CD4-positive, alpha-beta memory T cell (primary cell): ENCODE data around the gene FIBCD1. TPM values are rescaled to one million over a fixed set of nuclear protein-coding genes. Genes with fewer than 3 reads are reported as not detected.

Experiments
- CTCF ChIA-PET: fragments of 350-600 bp; sonication (Branson Sonifier 250); formaldehyde crosslinking; loops from one replicate; lab custom pipeline; 2021; ENCODE audit warnings: inconsistent platforms; ENCODE audit not compliant: partially characterized antibody; lab: Charles Lee
- POLR2A ChIA-PET: fragments of 350-600 bp; sonication (Branson Sonifier 250); formaldehyde crosslinking; loops from one replicate; lab custom pipeline; 2021; ENCODE audit not compliant: partially characterized antibody; lab: Charles Lee
- DNase-seq, 5 donors: peaks; one replicate each; pipeline versions ENCODE4 v3.0.0 to v3.0.0-alpha.2; 2020 to 2022; ENCODE audit warnings: mixed read lengths in 1 of 5
- H3K27ac ChIP-seq: one replicate; pipeline ENCODE4 v1.7.0; 2013; ENCODE audit warnings: low read depth, low read length
- H3K27me3 ChIP-seq: 2 replicates; pipeline ENCODE4 v1.7.0; 2013; ENCODE audit warnings: mild to moderate bottlenecking, low read length, moderate library complexity; ENCODE audit not compliant: insufficient read depth
- H3K36me3 ChIP-seq: 2 replicates; pipeline ENCODE4 v1.7.0; 2013; ENCODE audit warnings: mild to moderate bottlenecking, low read length, moderate library complexity; ENCODE audit not compliant: insufficient read depth
- H3K4me1 ChIP-seq: 2 replicates; pipeline ENCODE4 v1.7.0; 2013; ENCODE audit warnings: mild to moderate bottlenecking, low read length, moderate library complexity; ENCODE audit not compliant: insufficient read depth
- H3K4me3 ChIP-seq, 2 donors: one replicate each; pipeline ENCODE4 v1.7.0; 2013; ENCODE audit warnings: low read length in 2 of 2, mild to moderate bottlenecking in 1 of 2
- H3K9me3 ChIP-seq, 2 donors: one replicate each; pipeline ENCODE4 v1.7.0; 2013; ENCODE audit warnings: low read length in 2 of 2, control low read depth in 1 of 2; ENCODE audit not compliant: control insufficient read depth in 1 of 2
- H3K27ac Mint-ChIP-seq, 7 donors: one replicate each; pipeline ENCODE4 v1.8.0; 2020 to 2021; ENCODE audit warnings: mixed read lengths in 7 of 7, mild to moderate bottlenecking in 6 of 7, inconsistent platforms in 3 of 7, moderate library complexity in 3 of 7
- H3K27me3 Mint-ChIP-seq, 2 donors: one replicate each; pipeline ENCODE4 v1.8.0; 2020 to 2021; ENCODE audit warnings: mixed read lengths in 2 of 2
- H3K36me3 Mint-ChIP-seq, 2 donors: one replicate each; pipeline ENCODE4 v1.8.0; 2020 to 2021; ENCODE audit warnings: mixed read lengths in 2 of 2, inconsistent platforms in 1 of 2, mild to moderate bottlenecking in 1 of 2
- H3K4me1 Mint-ChIP-seq, 4 donors: one replicate each; pipeline ENCODE4 v1.8.0; 2020 to 2021; ENCODE audit warnings: mixed read lengths in 4 of 4, mild to moderate bottlenecking in 1 of 4
- H3K4me3 Mint-ChIP-seq, 8 donors: one replicate each; pipeline ENCODE4 v1.8.0; 2020 to 2021; ENCODE audit warnings: mixed read lengths in 8 of 8, mild to moderate bottlenecking in 7 of 8, moderate library complexity in 6 of 8, inconsistent platforms in 3 of 8
- H3K9me3 Mint-ChIP-seq, 8 donors: one replicate each; pipeline ENCODE4 v1.8.0; 2020 to 2021; ENCODE audit warnings: mixed read lengths in 8 of 8, mild to moderate bottlenecking in 5 of 8, inconsistent platforms in 3 of 8, moderate library complexity in 1 of 8
- intact Hi-C: fragments of 100-400 bp; cut with micrococcal nuclease; formaldehyde crosslinking; loops from one replicate; pipeline ENCODE4 v1.15.1; 2023
- polyA plus RNA-seq, 2 donors: library from polyadenylated mRNA; unstranded; fragments of 300-500 nt; fragmentation: Illumina TruSeq; gene quantifications; one replicate each; pipeline ENCODE4 v1.2.3, GENCODE V29; 2021
- total RNA-seq, 2 experiments: library from RNA; stranded (reverse); gene quantifications; one replicate each; pipeline ENCODE4 v1.2.3, GENCODE V29; 2021

FIBCD1 gene
- total and polyA plus RNA-seq, 4 experiments from 2014 or later: not detected

GRCh38 chr9:130918826-130919558, 20.1 kb downstream of the FIBCD1 start:
- Mint-ChIP-seq H3K27me3 (peaks cover 6 to 8% of the 10 kb centered on the region in 2 donors), H3K4me3 (no peak overlapping the region), H3K4me1 (no peaks in the 10 kb centered on the region), H3K36me3 (no peaks in the 10 kb centered on the region), H3K9me3 (no peaks in the 10 kb centered on the region), H3K27ac (no peak overlapping the region)
- Histone ChIP-seq H3K27me3 (peaks cover 3% of the 10 kb centered on the region), H3K4me1 (no peaks in the 10 kb centered on the region), H3K9me3 (no peaks in the 10 kb centered on the region), H3K4me3 (no peak overlapping the region), H3K36me3 (no peaks in the 10 kb centered on the region), H3K27ac (no peak overlapping the region)
- DNase-seq: no peak
- CTCF ChIA-PET: no interaction called here
- POLR2A ChIA-PET: no interaction called here
- intact Hi-C loops: no loop called here

- ChIA-PET POLR2A (no interaction called here), CTCF (no interaction called here)
- H3K9me3 ChIP-seq: no peaks in the 10 kb centered on the region
- Mint-ChIP-seq H3K4me1 (no peaks in the 10 kb centered on the region), H3K4me3 (no peak overlapping the region), H3K27ac (no peak overlapping the region), H3K36me3 (no peaks in the 10 kb centered on the region), H3K9me3 (no peaks in the 10 kb centered on the region), H3K27me3 (peaks cover 6 to 8% of the 10 kb centered on the region in 2 donors)
- H3K4me3 ChIP-seq: no peak overlapping the region
- no peak overlapping the region for H3K27ac ChIP-seq
- intact Hi-C loops: no loop called here
- no peaks in the 10 kb centered on the region for H3K36me3 ChIP-seq
- peaks cover 7% of the 10 kb centered on the region for H3K27me3 ChIP-seq
- DNase-seq: no peak
- no peaks in the 10 kb centered on the region for H3K4me1 ChIP-seq
Measured at GRCh38 chr9:130918101-130918825, 20.8 kb downstream of the FIBCD1 start.

GRCh38 chr9:130917168-130917960, 21.7 kb downstream of the FIBCD1 start:
- CTCF ChIA-PET: no interaction called here

DNA sequence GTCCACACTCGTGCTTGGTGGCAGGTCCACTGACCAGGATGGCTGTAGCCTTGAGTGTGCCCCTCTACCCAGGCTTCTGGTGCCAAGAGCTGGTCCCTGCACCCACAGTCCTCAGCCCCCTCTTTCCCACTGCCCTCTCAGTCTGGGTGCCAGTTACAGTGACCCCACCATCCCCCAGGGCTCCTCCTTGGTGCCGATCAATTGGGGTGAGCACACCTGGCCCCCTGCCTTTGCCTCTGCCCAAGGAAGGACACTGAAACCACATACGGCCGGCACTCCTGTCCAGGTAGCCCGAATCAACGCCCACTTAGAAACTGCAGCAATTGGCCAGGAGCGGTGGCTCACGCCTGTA, 24.0 kb downstream of the FIBCD1 start:
- Histone ChIP-seq H3K36me3 (no peaks in the 10 kb centered on the region), H3K27ac (no peak overlapping the region), H3K4me3 (no peak overlapping the region), H3K4me1 (no peaks in the 10 kb centered on the region), H3K9me3 (no peaks in the 10 kb centered on the region), H3K27me3 (peaks cover 10% of the 10 kb centered on the region)
- intact Hi-C loops: no loop called here
- peak in 1 of 5 donors; percentile 29 for DNase-seq
- no peaks in the 10 kb centered on the region for H3K9me3 Mint-ChIP-seq
- no peaks in the 10 kb centered on the region for H3K27me3 Mint-ChIP-seq
- H3K27ac Mint-ChIP-seq: no peak overlapping the region
- POLR2A ChIA-PET: no interaction called here
- no peak overlapping the region for H3K4me3 Mint-ChIP-seq
- CTCF ChIA-PET: interaction anchor here (0.7 kb wide), 1 partner anchor 49 kb away, joined by 3 read pairs; no protein-coding TSS in a partner anchor
- H3K36me3 Mint-ChIP-seq: no peaks in the 10 kb centered on the region
- peaks cover 0 to 4% (median 0%) of the 10 kb centered on the region in 4 donors for H3K4me1 Mint-ChIP-seq

More at GRCh38 chr9:130917168-130917960, 21.7 kb downstream of the FIBCD1 start:
- no peak overlapping the region for H3K4me3 ChIP-seq
- Mint-ChIP-seq H3K4me3 (no peak overlapping the region), H3K27me3 (peaks cover 0 to 2% of the 10 kb centered on the region in 2 donors), H3K36me3 (no peaks in the 10 kb centered on the region), H3K4me1 (no peaks in the 10 kb centered on the region), H3K9me3 (no peaks in the 10 kb centered on the region), H3K27ac (no peak overlapping the region)
- H3K36me3 ChIP-seq: no peaks in the 10 kb centered on the region
- intact Hi-C loops: no loop called here
- no peak for DNase-seq
- no peaks in the 10 kb centered on the region for H3K9me3 ChIP-seq
- POLR2A ChIA-PET: no interaction called here
- peaks cover 10% of the 10 kb centered on the region for H3K27me3 ChIP-seq
- H3K27ac ChIP-seq: no peak overlapping the region
- no peaks in the 10 kb centered on the region for H3K4me1 ChIP-seq

- Mint-ChIP-seq H3K9me3 (no peaks in the 10 kb centered on the region), H3K27ac (no peak overlapping the region), H3K36me3 (no peaks in the 10 kb centered on the region), H3K4me1 (peaks cover 0 to 4% (median 0%) of the 10 kb centered on the region in 4 donors), H3K27me3 (no peaks in the 10 kb centered on the region), H3K4me3 (no peak overlapping the region)
- Histone ChIP-seq H3K27me3 (peaks cover 10% of the 10 kb centered on the region), H3K4me3 (no peak overlapping the region), H3K9me3 (no peaks in the 10 kb centered on the region), H3K36me3 (no peaks in the 10 kb centered on the region), H3K4me1 (no peaks in the 10 kb centered on the region), H3K27ac (no peak overlapping the region)
- DNase-seq: no peak
- intact Hi-C loops: no loop called here
- POLR2A ChIA-PET: no interaction called here
- CTCF ChIA-PET: interaction anchor here (0.6 to 0.7 kb wide), 2 partner anchors 49 to 185 kb away, joined by 3 read pairs; no protein-coding TSS in a partner anchor
Measured at GRCh38 chr9:130914417-130915095, 24.5 kb downstream of the FIBCD1 start.

DNA sequence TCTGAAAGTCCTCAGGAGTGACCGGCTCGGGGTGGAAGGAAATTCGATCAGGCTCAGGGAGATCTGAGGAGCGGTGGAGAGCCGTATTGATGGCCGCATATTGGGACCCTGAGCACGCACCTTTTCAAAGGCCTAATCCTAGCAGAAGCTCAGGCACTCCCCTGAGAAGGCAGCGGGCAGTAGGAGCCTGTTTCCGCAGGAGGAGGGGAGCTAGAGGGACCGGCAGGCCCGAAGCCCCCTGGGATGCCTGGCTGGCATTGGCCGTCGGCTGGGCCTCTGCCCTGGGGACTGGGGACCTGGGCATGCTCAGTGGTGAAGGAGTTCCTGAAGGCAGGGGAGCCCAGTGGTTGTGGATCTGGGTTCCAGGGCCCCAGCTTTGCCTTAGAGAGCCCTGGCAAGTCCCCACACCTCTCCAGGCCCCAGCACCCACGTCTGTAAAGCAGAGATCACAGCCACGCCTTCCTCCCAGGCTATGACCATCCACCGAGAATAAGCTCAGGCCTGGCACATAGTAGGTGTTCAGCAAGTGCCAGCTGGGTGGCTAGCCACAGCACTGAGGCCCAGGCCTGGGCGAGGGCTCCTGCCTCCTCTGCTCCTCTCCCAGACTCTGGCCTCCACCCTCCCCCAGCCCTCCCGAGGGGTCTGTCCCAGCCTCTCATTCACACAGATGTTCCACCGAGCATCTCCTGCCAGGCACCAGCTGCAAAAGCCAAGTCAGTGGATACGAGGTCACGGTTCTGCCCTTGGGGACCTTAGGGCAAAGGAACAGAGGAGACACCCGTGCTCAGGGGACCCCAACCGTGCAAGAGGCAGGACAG, 25.2 kb downstream of the FIBCD1 start:
- Histone ChIP-seq H3K27me3 (peaks cover 10% of the 10 kb centered on the region), H3K4me1 (no peaks in the 10 kb centered on the region), H3K9me3 (no peaks in the 10 kb centered on the region), H3K27ac (no peak overlapping the region), H3K4me3 (no peak overlapping the region), H3K36me3 (no peaks in the 10 kb centered on the region)
- no peaks in the 10 kb centered on the region for H3K36me3 Mint-ChIP-seq
- no peak overlapping the region for H3K27ac Mint-ChIP-seq
- H3K9me3 Mint-ChIP-seq: no peaks in the 10 kb centered on the region
- intact Hi-C loops: no loop called here
- H3K27me3 Mint-ChIP-seq: no peaks in the 10 kb centered on the region
- peak in 1 of 5 donors; percentile 16 for DNase-seq
- ChIA-PET CTCF (no interaction called here), POLR2A (no interaction called here)
- H3K4me1 Mint-ChIP-seq: peaks cover 0 to 4% (median 0%) of the 10 kb centered on the region in 4 donors
- no peak overlapping the region for H3K4me3 Mint-ChIP-seq
